DND-41 (cell line): ENCODE results near the gene SLC50A1.

ENCODE experiments used
- CTCF ChIP-seq: IDR thresholded peaks from 2 replicates; pipeline ENCODE4 v1.5.1; 2012; ENCODE audit warnings: borderline replicate concordance, low read length, moderate library complexity, mild to moderate bottlenecking; ENCODE audit not compliant: poor library complexity, severe bottlenecking; ENCODE audit errors: extremely low read depth
- EZH2 ChIP-seq: IDR thresholded peaks from 3 replicates; pipeline ENCODE4 v1.6.1; 2012; ENCODE audit warnings: borderline replicate concordance, low read depth, mild to moderate bottlenecking, moderate library complexity, low read length, inconsistent platforms; ENCODE audit not compliant: severe bottlenecking

- TF ChIP-seq CTCF (no peak), EZH2 (no peak)
Measured at GRCh38 chr1:155168456-155169210, 33.0 kb downstream of the SLC50A1 start.
